Measurements from ENCODE around the gene PIGR. TPM values are rescaled to one million over a fixed set of nuclear protein-coding genes. Genes with fewer than 3 reads are reported as not detected.

PIGR gene
- total and polyA plus RNA-seq, 9 donors: under 0.01 to 2.3 (median 0.05) TPM; not detected in 2

Other genes with a start within 250 kb of the PIGR start
- not detected for gene IL19, start 175.7 kb downstream of the PIGR start, total RNA-seq
- not detected for gene IL19, start 175.7 kb downstream of the PIGR start, polyA plus RNA-seq (ENCODE audit: insufficient read depth in 1 of 8, insufficient read length in 8 of 8, low replicate concordance in 1 of 8)
- 1.1 TPM for gene IL10, start 174.0 kb downstream of the PIGR start, total RNA-seq
- gene IL10, start 174.0 kb downstream of the PIGR start, polyA plus RNA-seq (ENCODE audit: insufficient read depth in 1 of 8, insufficient read length in 8 of 8, low replicate concordance in 1 of 8): 1 to 10 TPM in 1 of 8 donors, under 1 TPM in 7; 0.35 to 1.0 (median 0.47) TPM
- not detected for gene IL20, start 80.8 kb downstream of the PIGR start, total RNA-seq
- gene IL20, start 80.8 kb downstream of the PIGR start, polyA plus RNA-seq (ENCODE audit: insufficient read depth in 1 of 8, insufficient read length in 8 of 8, low replicate concordance in 1 of 8): not detected
- not detected for gene IL24, start 49.0 kb downstream of the PIGR start, total RNA-seq
- under 1 TPM in 7 of 8 donors, not detected in 1; 0.11 to 0.30 (median 0.15) TPM for gene IL24, start 49.0 kb downstream of the PIGR start, polyA plus RNA-seq (ENCODE audit: insufficient read depth in 1 of 8, insufficient read length in 8 of 8, low replicate concordance in 1 of 8)
- 0.58 TPM for gene FCMR, start 24.5 kb downstream of the PIGR start, total RNA-seq
- gene FCMR, start 24.5 kb downstream of the PIGR start, polyA plus RNA-seq (ENCODE audit: insufficient read depth in 1 of 8, insufficient read length in 8 of 8, low replicate concordance in 1 of 8): 1 to 10 TPM in 7 of 8 donors, under 1 TPM in 1; 0.87 to 2.2 (median 1.4) TPM
- not detected for gene FCAMR, start 24.0 kb upstream of the PIGR start, total RNA-seq
- gene FCAMR, start 24.0 kb upstream of the PIGR start, polyA plus RNA-seq (ENCODE audit: insufficient read depth in 1 of 8, insufficient read length in 8 of 8, low replicate concordance in 1 of 8): under 1 TPM in 1 of 8 donors, not detected in 7; 0.16 TPM
- gene C1orf116, start 86.3 kb upstream of the PIGR start, total RNA-seq: under 0.01 TPM
- 1 to 10 TPM in 2 of 8 donors, under 1 TPM in 6; 0.07 to 2.9 (median 0.14) TPM for gene C1orf116, start 86.3 kb upstream of the PIGR start, polyA plus RNA-seq (ENCODE audit: insufficient read depth in 1 of 8, insufficient read length in 8 of 8, low replicate concordance in 1 of 8)
- gene YOD1, start 104.7 kb upstream of the PIGR start, total RNA-seq: 6.4 TPM
- 1 to 10 TPM; 4.2 to 6.7 (median 5.7) TPM for gene YOD1, start 104.7 kb upstream of the PIGR start, polyA plus RNA-seq (ENCODE audit: insufficient read depth in 1 of 8, insufficient read length in 8 of 8, low replicate concordance in 1 of 8)
- 4.3 TPM for gene PFKFB2, start 106.8 kb upstream of the PIGR start, total RNA-seq
- gene PFKFB2, start 106.8 kb upstream of the PIGR start, polyA plus RNA-seq (ENCODE audit: insufficient read depth in 1 of 8, insufficient read length in 8 of 8, low replicate concordance in 1 of 8): 1 to 10 TPM; 3.8 to 7.7 (median 4.6) TPM
- 0.27 TPM for gene C4BPB, start 142.4 kb upstream of the PIGR start, total RNA-seq
- under 1 TPM in 7 of 8 donors, not detected in 1; 0.11 to 0.53 (median 0.37) TPM for gene C4BPB, start 142.4 kb upstream of the PIGR start, polyA plus RNA-seq (ENCODE audit: insufficient read depth in 1 of 8, insufficient read length in 8 of 8, low replicate concordance in 1 of 8)
- gene C4BPA, start 157.8 kb upstream of the PIGR start, total RNA-seq: 0.09 TPM
- under 1 TPM in 6 of 8 donors, not detected in 2; 0.09 to 0.50 (median 0.21) TPM for gene C4BPA, start 157.8 kb upstream of the PIGR start, polyA plus RNA-seq (ENCODE audit: insufficient read depth in 1 of 8, insufficient read length in 8 of 8, low replicate concordance in 1 of 8)

Data from muscle of leg (tissue), 9 donors.